Thoracic aorta (tissue), 2 donors: ENCODE data around the gene VDR. TPM values are rescaled to one million over a fixed set of nuclear protein-coding genes. Genes with fewer than 3 reads are reported as not detected.

Source experiments
- ATAC-seq: fragments of 150-250 bp; one replicate; pipeline ENCODE4 v1.8.0; 2017; ENCODE audit warnings: low read depth; ENCODE audit not compliant: insufficient number of reproducible peaks, low FRiP score
- DNase-seq: peaks from one replicate; pipeline ENCODE4 v3.0.0-alpha.2; 2020; ENCODE audit warnings: low spot score
- H3K27ac ChIP-seq, 2 donors: fragments of 200-600 bp; sonication (generic); 1 replicate in 1 of 2; 2 replicates in 1 of 2; pipeline ENCODE4 v1.5.1; 2016; ENCODE audit warnings: mild to moderate bottlenecking in 2 of 2, moderate library complexity in 2 of 2
- H3K27me3 ChIP-seq: fragments of 200-600 bp; sonication (generic); replicated peaks from 2 replicates; pipeline ENCODE4 v1.6.0; 2016; ENCODE audit warnings: mild to moderate bottlenecking; ENCODE audit not compliant: insufficient read depth
- H3K36me3 ChIP-seq: fragments of 200-600 bp; sonication (generic); one replicate; pipeline ENCODE4 v1.5.1; 2016
- H3K4me1 ChIP-seq, 2 donors: fragments of 200-600 bp; sonication (generic); 1 replicate in 1 of 2; 2 replicates in 1 of 2; pipeline versions ENCODE4 v1.5.1 to v1.6.0; 2016; ENCODE audit warnings: low read depth in 2 of 2, mild to moderate bottlenecking in 1 of 2; ENCODE audit not compliant: control insufficient read depth in 1 of 2
- H3K4me3 ChIP-seq: fragments of 200-600 bp; sonication (generic); 2 replicates; pipeline ENCODE4 v1.5.1; 2016; ENCODE audit warnings: mild to moderate bottlenecking
- H3K9me3 ChIP-seq: fragments of 200-600 bp; sonication (generic); 2 replicates; pipeline ENCODE4 v1.5.1; 2016
- total RNA-seq, 2 donors: library from RNA; depleted of rRNA; stranded (reverse); fragments of >200 nt; gene quantifications; one replicate each; pipeline versions ENCODE4 v1.1.0 to v1.2.3, GENCODE V29; 2016
- TF ChIP-seq, protein P1 (sequence below): fragments of 200-600 bp; sonication (generic); IDR thresholded peaks from one replicate; pipeline ENCODE4 v1.5.1; 2019; ENCODE audit warnings: antibody characterized with exemption

The VDR gene
- total RNA-seq, 2 donors from 2014 or later, result 6.8 to 10.3 TPM

DNA sequence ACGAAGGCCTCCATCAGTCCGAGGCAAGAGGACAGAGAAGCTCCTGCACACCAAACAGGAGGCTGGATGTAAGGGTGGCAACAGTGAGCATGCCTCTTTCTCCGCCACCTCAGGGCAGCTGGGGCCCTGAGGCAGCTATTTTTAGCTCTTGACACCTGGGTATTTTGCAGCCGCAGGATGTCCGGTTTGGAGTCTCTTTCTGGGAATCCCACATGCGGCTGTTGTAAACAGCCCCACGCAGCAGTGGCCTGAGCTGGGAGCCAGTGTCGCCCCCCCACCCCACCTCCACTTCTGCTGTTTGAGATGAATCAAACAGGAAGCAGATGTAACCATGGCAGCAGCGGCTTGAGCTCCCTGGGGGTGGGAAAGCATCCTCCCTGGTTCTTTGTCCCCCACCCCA lies 96.7 kb downstream of the VDR start:
- ATAC-seq (no peak), DNase-seq (no peak)
- Histone ChIP-seq H3K4me1 (peaks cover 78 to 98% of the 10 kb centered on the region in 2 donors), H3K36me3 (no peaks in the 10 kb centered on the region), H3K27me3 (no peaks in the 10 kb centered on the region), H3K4me3 (peak overlapping the region; percentile 40), H3K9me3 (no peaks in the 10 kb centered on the region), H3K27ac (peak overlapping the region; percentile 98 to 99)
- TF ChIP-seq, protein P1, sequence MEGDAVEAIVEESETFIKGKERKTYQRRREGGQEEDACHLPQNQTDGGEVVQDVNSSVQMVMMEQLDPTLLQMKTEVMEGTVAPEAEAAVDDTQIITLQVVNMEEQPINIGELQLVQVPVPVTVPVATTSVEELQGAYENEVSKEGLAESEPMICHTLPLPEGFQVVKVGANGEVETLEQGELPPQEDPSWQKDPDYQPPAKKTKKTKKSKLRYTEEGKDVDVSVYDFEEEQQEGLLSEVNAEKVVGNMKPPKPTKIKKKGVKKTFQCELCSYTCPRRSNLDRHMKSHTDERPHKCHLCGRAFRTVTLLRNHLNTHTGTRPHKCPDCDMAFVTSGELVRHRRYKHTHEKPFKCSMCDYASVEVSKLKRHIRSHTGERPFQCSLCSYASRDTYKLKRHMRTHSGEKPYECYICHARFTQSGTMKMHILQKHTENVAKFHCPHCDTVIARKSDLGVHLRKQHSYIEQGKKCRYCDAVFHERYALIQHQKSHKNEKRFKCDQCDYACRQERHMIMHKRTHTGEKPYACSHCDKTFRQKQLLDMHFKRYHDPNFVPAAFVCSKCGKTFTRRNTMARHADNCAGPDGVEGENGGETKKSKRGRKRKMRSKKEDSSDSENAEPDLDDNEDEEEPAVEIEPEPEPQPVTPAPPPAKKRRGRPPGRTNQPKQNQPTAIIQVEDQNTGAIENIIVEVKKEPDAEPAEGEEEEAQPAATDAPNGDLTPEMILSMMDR, result no peak

DNA sequence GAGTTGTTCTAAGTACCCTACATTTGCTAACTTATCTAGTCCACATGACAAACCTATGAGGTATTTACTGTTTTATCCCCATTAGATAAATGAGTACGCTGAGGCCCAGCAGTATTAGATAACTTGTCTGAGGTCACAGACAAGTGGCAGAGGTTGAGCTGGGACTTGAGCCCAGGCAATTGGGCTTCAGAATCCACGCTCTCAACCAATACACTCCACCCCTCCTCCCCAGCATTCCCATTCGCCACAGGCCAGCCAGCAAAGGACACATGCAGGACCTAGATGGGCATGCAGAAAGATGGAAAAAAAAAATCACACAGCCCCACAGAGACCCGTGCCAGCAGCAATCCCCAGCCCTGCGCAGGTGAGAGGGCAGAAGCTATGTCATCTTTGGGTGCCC lies 97.5 kb downstream of the VDR start:
- no peaks in the 10 kb centered on the region for H3K27me3 ChIP-seq
- H3K9me3 ChIP-seq, result no peaks in the 10 kb centered on the region
- no peaks in the 10 kb centered on the region for H3K36me3 ChIP-seq
- peak overlapping the region; percentile 98 to 99 for H3K27ac ChIP-seq
- ATAC-seq (no peak), DNase-seq (no peak)
- H3K4me3 ChIP-seq, result no peak overlapping the region
- peaks cover 85 to 100% of the 10 kb centered on the region in 2 donors for H3K4me1 ChIP-seq
- TF ChIP-seq, protein P1, result no peak

DNA sequence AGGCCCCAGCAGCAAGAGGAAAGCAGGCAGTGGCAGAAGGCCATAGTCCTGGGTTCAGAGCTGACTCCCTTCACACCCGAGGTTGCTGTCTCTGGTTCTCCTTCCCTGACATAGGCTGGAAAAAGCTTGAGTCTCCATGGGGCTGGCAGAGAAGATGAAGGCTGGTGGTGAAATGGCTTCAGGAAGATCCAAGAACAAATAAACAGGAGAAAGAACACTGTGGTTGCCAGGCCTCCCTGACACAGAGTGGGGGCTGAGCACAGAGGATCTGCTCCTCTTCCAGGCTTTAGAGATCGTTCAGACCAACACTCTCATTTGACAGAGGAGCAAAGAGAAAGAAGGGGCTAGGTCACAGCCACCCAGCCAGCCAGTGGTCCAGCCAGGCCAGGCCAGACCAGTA lies 99.4 kb downstream of the VDR start:
- Histone ChIP-seq H3K4me3 (no peak overlapping the region), H3K9me3 (no peaks in the 10 kb centered on the region), H3K4me1 (peaks cover 86 to 100% of the 10 kb centered on the region in 2 donors), H3K27me3 (no peaks in the 10 kb centered on the region), H3K36me3 (no peaks in the 10 kb centered on the region), H3K27ac (peak overlapping the region; percentile 66 to 69)
- ATAC-seq (no peak), DNase-seq (no peak)
- TF ChIP-seq, protein P1, result no peak

DNA sequence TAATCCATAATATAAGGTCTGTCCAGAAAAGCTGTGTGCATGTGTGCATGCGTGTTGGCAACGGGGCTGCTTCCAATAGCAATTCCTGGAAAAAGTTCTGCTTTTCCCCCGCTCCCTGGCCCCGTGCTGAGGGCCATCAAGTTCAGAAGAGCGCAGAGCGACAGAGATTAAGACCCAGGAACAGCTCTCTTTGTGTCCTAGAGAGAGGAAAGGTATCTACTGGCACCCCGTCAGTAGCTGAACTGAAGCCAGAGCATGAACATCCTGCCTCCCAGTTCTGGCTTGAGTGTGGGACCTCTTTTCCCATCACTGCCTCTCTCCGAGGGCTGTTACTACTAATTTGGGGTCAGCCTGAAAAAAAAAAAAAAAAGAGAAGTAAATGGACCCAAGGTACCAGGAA lies 100.6 kb downstream of the VDR start:
- no peak overlapping the region for H3K4me3 ChIP-seq
- H3K27me3 ChIP-seq, result no peaks in the 10 kb centered on the region
- H3K27ac ChIP-seq, result peak overlapping the region; percentile 66 to 69
- H3K36me3 ChIP-seq, result no peaks in the 10 kb centered on the region
- no peaks in the 10 kb centered on the region for H3K9me3 ChIP-seq
- DNase-seq (no peak), ATAC-seq (no peak)
- H3K4me1 ChIP-seq, result peaks cover 86 to 100% of the 10 kb centered on the region in 2 donors
- TF ChIP-seq, protein P1, result no peak

DNA sequence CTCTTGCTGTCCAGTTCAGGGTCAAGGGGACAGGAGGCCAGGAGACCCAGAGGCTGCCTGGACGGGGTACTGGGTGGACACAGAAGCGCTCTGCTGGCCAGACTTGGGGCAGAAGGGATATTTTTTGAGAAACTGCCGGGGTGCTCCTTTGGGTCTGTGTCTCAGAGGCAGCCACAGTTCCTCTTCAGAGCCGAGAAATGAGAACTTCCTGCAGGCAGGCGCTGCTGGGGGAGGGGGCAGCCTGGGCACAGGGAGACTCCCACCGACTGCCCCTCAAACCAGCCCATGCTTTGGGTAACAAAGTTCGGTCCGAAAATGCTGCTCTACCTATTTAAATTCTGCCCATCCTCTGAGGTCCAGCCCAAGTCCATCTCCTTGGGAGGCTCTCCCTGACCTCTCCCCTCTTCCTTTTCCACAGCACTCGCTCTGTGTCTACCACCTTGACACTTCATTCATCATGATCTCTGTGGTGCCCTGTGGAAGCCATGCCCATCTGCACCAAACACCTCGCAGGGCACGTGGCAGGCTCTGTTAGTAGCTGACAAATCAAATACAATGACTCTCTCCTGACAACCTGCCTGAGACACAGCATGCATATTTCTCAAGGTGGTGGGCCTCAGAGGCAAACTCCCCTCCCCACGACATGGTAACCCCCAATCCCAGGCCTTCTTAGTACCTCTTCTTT lies 101.5 kb downstream of the VDR start:
- peaks cover 80 to 100% of the 10 kb centered on the region in 2 donors for H3K4me1 ChIP-seq
- H3K27me3 ChIP-seq, result no peaks in the 10 kb centered on the region
- ATAC-seq, result no peak
- no peak for DNase-seq
- peak overlapping the region; percentile 17 for H3K4me3 ChIP-seq
- H3K9me3 ChIP-seq, result no peaks in the 10 kb centered on the region
- TF ChIP-seq, protein P1, result no peak
- H3K36me3 ChIP-seq, result peaks cover 4% of the 10 kb centered on the region
- H3K27ac ChIP-seq, result peak overlapping the region; percentile 66 to 69
